OCI-LY3 (cell line): Measurements from ENCODE around the gene EXD3.

Experiments used
- H2AFZ ChIP-seq: fragments of 200-600, 300-600 bp; shearing (Covaris generic); 2 replicates; pipeline ENCODE4 v1.6.0; 2014; ENCODE audit warnings: antibody characterized with exemption, low read depth, low read length
- H3K27ac ChIP-seq: fragments of 200-600, 300-600 bp; sonication (generic); 2 replicates; pipeline ENCODE4 v1.5.1; 2014; ENCODE audit warnings: mild to moderate bottlenecking, low read length, moderate library complexity, mixed read lengths
- H3K27me3 ChIP-seq: fragments of 200-600, 300-600 bp; sonication (generic); 2 replicates; pipeline ENCODE4 v1.6.1; 2014; ENCODE audit warnings: low read depth, low read length, mixed read lengths
- H3K36me3 ChIP-seq: fragments of 200-600, 300-600 bp; sonication (generic); replicated peaks from 2 replicates; pipeline ENCODE3; 2014; ENCODE audit warnings: low read depth, low read length, mixed read lengths
- H3K4me1 ChIP-seq: fragments of 300-600, 200-600 bp; sonication (generic); 2 replicates; pipeline ENCODE4 v1.6.1; 2014; ENCODE audit warnings: low read length, mixed read lengths
- H3K4me2 ChIP-seq: fragments of 200-600, 300-600 bp; sonication (generic); 2 replicates; pipeline ENCODE4 v1.6.1; 2014; ENCODE audit warnings: low read length, mixed read lengths
- H3K4me3 ChIP-seq: fragments of 300-600, 200-600 bp; sonication (generic); 2 replicates; pipeline ENCODE4 v1.5.1; 2014; ENCODE audit warnings: antibody characterized with exemption, mild to moderate bottlenecking, low read length, moderate library complexity
- H3K79me2 ChIP-seq: fragments of 300-600, 200-600 bp; shearing (Covaris generic); 2 replicates; pipeline ENCODE4 v1.6.1; 2014; ENCODE audit warnings: mild to moderate bottlenecking, low read length, mixed read lengths
- H3K9ac ChIP-seq: fragments of 300-600, 200-600 bp; shearing (Covaris generic); 2 replicates; pipeline ENCODE4 v1.6.0; 2014; ENCODE audit warnings: mild to moderate bottlenecking, low read length, moderate library complexity
- H3K9me3 ChIP-seq: fragments of 200-600, 300-600 bp; shearing (Covaris generic); 2 replicates; pipeline ENCODE4 v1.6.1; 2014; ENCODE audit warnings: low read length, mixed read lengths; ENCODE audit not compliant: insufficient read depth
- H4K20me1 ChIP-seq: fragments of 200-600, 300-600 bp; sonication (generic); 2 replicates; pipeline ENCODE4 v1.6.1; 2016; ENCODE audit warnings: low read length, mixed read lengths; ENCODE audit not compliant: insufficient read depth
- CTCF ChIP-seq: fragments of 200-600, 300-600 bp; sonication (generic); IDR thresholded peaks from 2 replicates; pipeline ENCODE4 v1.5.1; 2014; ENCODE audit warnings: antibody characterized with exemption, low read length, low read depth
- EZH2phosphoT487 ChIP-seq: fragments of 200-600 bp; shearing (Covaris generic); IDR thresholded peaks from 2 replicates; pipeline ENCODE4 v1.6.1; 2018; ENCODE audit warnings: antibody characterized with exemption, mixed run types, low read depth

EXD3 gene

DNA sequence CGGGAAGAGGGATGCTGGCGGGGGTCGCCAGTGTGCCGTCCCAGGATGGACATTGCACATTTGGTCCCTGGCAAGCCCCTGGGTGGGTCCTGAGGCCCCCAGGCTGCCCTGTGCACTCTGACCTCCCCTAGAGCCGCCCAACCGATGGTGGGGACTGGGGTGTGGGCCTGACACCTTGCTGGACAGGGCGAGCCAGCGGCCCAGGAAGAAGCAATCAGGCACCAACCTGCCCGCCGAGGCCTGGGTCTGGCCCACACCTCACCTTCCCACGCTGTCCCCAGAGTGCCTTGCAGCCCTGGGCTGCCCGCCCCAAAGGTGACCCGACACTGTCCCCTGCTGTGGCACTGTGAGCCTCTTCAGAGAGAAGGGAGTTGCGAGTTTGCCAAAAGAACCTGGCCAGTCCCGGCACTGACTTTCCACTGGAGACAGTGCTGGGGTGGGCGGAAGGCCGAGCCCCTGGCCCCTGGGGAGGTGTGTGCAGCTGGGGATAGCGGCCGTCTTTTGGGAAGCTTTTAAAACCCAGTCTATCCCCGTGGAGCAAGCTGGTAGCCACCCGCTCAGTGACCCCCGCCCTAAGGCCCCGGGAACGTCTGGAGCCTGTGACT, 108.9 kb downstream of the EXD3 start:
- Histone ChIP-seq H3K79me2 (no peaks in the 10 kb centered on the region), H3K4me1 (peaks cover 26% of the 10 kb centered on the region), H2AFZ (no peak overlapping the region), H3K36me3 (no peaks in the 10 kb centered on the region), H3K27me3 (no peaks in the 10 kb centered on the region), H3K9me3 (no peaks in the 10 kb centered on the region), H3K27ac (no peak overlapping the region), H3K9ac (no peak overlapping the region), H3K4me3 (no peak overlapping the region), H3K4me2 (no peak overlapping the region), H4K20me1 (no peaks in the 10 kb centered on the region)
- TF ChIP-seq EZH2phosphoT487: no peak
- TF ChIP-seq CTCF: no peak

GRCh38 chr9:137313326-137313936, 109.5 kb downstream of the EXD3 start:
- H3K9ac ChIP-seq: no peak overlapping the region
- no peaks in the 10 kb centered on the region for H3K27me3 ChIP-seq
- no peaks in the 10 kb centered on the region for H3K79me2 ChIP-seq

GRCh38 chr9:137312852-137313325, 110.1 kb downstream of the EXD3 start:
- Histone ChIP-seq H3K4me3 (no peak overlapping the region), H3K9me3 (no peaks in the 10 kb centered on the region), H3K36me3 (no peaks in the 10 kb centered on the region), H3K27me3 (no peaks in the 10 kb centered on the region), H3K79me2 (no peaks in the 10 kb centered on the region), H2AFZ (no peak overlapping the region), H4K20me1 (no peaks in the 10 kb centered on the region), H3K4me1 (peaks cover 26% of the 10 kb centered on the region), H3K4me2 (no peak overlapping the region), H3K27ac (no peak overlapping the region), H3K9ac (no peak overlapping the region)
- TF ChIP-seq CTCF (no peak), EZH2phosphoT487 (no peak)

More at GRCh38 chr9:137313326-137313936, 109.5 kb downstream of the EXD3 start:
- TF ChIP-seq CTCF: no peak
- TF ChIP-seq EZH2phosphoT487: no peak
- Histone ChIP-seq H3K4me1 (peaks cover 26% of the 10 kb centered on the region), H4K20me1 (no peaks in the 10 kb centered on the region), H3K9me3 (no peaks in the 10 kb centered on the region), H3K36me3 (no peaks in the 10 kb centered on the region), H3K27ac (no peak overlapping the region), H3K4me3 (no peak overlapping the region), H2AFZ (no peak overlapping the region), H3K4me2 (no peak overlapping the region)

DNA sequence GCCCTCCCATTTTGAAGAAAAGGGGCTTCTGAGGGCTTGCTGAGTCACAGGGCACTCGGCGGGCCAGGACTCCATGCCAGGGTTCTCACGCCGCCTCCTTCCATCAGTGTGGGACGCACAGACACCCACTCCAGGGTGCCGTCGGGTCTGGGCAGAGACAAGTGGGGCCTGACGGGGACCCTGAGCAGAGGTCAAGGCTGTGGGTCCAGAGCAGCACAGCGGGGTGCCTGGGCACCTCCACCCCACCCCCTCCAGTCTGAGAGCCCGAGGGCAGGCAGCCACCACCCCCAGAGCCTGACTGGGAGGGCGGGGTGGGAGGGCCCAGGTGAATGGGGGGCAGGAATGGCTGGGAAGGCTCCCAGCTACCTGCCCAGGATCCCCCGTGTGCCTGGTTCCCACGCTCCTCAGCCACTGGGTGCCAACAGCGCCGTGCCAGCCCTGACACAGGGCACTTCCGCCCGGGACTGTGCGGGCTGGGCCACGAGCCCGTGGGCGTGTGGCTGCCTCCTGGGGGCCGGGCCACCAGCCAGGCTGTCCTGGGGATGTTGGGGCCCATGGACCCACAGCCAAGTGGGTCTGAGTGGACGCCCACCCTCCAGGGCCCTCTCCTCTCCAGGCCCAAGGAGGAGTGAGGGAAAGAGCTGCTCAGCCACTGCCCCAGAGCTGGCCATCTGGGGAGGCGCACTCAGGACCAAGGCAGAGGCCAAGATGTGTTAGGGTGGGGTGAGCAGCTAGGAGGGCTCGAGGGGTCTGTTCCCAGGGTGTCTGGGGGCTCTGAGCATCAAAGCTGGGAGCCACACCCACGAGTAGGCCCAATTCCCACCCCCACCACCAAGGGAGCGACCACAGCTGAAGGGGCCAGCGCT, 110.7 kb downstream of the EXD3 start:
- no peaks in the 10 kb centered on the region for H3K79me2 ChIP-seq
- no peak overlapping the region for H2AFZ ChIP-seq
- no peaks in the 10 kb centered on the region for H3K36me3 ChIP-seq
- no peaks in the 10 kb centered on the region for H3K27me3 ChIP-seq
- no peak overlapping the region for H3K4me3 ChIP-seq
- peaks cover 25% of the 10 kb centered on the region for H3K4me1 ChIP-seq
- H4K20me1 ChIP-seq: no peaks in the 10 kb centered on the region
- no peaks in the 10 kb centered on the region for H3K9me3 ChIP-seq
- H3K4me2 ChIP-seq: no peak overlapping the region
- H3K9ac ChIP-seq: no peak overlapping the region
- H3K27ac ChIP-seq: no peak overlapping the region
- no peak for TF ChIP-seq CTCF
- no peak for TF ChIP-seq EZH2phosphoT487
